Measurements from ENCODE around the gene FDX2. TPM values are rescaled to one million over a fixed set of nuclear protein-coding genes. Genes with fewer than 3 reads are reported as not detected.

FDX2 gene
- total and polyA plus RNA-seq, 4 donors: 5.8 to 18.7 (median 10.0) TPM

GRCh38 chr19:10295305-10295846 lies 20.4 kb downstream of the FDX2 start:
- H3K4me1 ChIP-seq (ENCODE audit: control insufficient read depth in 4 of 4, insufficient read depth in 4 of 4, low read length in 3 of 4): peaks cover 18 to 30% (median 23%) of the 10 kb centered on the region in 4 donors
- H3K27ac ChIP-seq (ENCODE audit: low read depth in 1 of 2, low read length in 2 of 2): no peak overlapping the region
- no peak overlapping the region for H3K9ac ChIP-seq (ENCODE audit: low read depth in 1 of 2, low read length in 2 of 2)
- WGBS: 2% methylated on average over 48 of the region's 48 CpGs
- peak overlapping the region in 1 of 3 donors; percentile 26 for H3K4me3 ChIP-seq (ENCODE audit: low read depth in 1 of 3, low read length in 3 of 3)
- peaks cover 2 to 13% (median 7%) of the 10 kb centered on the region in 4 donors for H3K27me3 ChIP-seq (ENCODE audit: control insufficient read depth in 4 of 4, insufficient read depth in 4 of 4, low read length in 3 of 4)
- H3K9me3 ChIP-seq (ENCODE audit: control insufficient read depth in 4 of 4, low read length in 3 of 4): no peaks in the 10 kb centered on the region
- DNase-seq (ENCODE audit: low spot score): no peak
- H3K36me3 ChIP-seq (ENCODE audit: control insufficient read depth in 4 of 4, insufficient read depth in 3 of 4, low read depth in 1 of 4, low read length in 3 of 4): no peaks in the 10 kb centered on the region
- TF ChIP-seq JUND (IDR thresholded peaks at IDR 0.05) (no peak), REST (IDR thresholded peaks at IDR 0.05) (no peak)

DNA sequence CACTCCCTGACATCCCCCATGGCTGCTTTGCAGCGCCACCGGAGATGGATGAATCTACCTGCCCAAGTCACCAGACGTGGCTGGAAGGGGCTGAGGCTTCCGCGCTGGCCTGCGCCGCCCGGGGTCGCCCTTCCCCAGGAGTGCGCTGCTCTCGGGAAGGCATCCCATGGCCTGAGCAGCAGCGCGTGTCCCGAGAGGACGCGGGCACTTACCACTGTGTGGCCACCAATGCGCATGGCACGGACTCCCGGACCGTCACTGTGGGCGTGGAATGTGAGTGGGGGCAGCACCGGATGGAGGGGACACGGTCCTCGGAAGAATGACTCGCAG lies 21.5 kb downstream of the FDX2 start:
- Histone ChIP-seq H3K9me3 (ENCODE audit: control insufficient read depth in 4 of 4, low read length in 3 of 4) (no peaks in the 10 kb centered on the region), H3K9ac (ENCODE audit: low read depth in 1 of 2, low read length in 2 of 2) (no peak overlapping the region), H3K4me3 (ENCODE audit: low read depth in 1 of 3, low read length in 3 of 3) (no peak overlapping the region), H3K36me3 (ENCODE audit: control insufficient read depth in 4 of 4, insufficient read depth in 3 of 4, low read depth in 1 of 4, low read length in 3 of 4) (no peaks in the 10 kb centered on the region), H3K27ac (ENCODE audit: low read depth in 1 of 2, low read length in 2 of 2) (no peak overlapping the region), H3K4me1 (ENCODE audit: control insufficient read depth in 4 of 4, insufficient read depth in 4 of 4, low read length in 3 of 4) (peaks cover 18 to 35% (median 30%) of the 10 kb centered on the region in 4 donors), H3K27me3 (ENCODE audit: control insufficient read depth in 4 of 4, insufficient read depth in 4 of 4, low read length in 3 of 4) (peaks cover 2 to 15% (median 7%) of the 10 kb centered on the region in 4 donors)
- no peak for DNase-seq (ENCODE audit: low spot score)
- 9% methylated on average over 25 of the region's 25 CpGs for WGBS
- TF ChIP-seq EGR1 (IDR thresholded peaks at IDR 0.05; ENCODE audit: low read depth in 2 of 2) (no peak), NR2F2 (IDR thresholded peaks at IDR 0.05) (no peak)
- TF ChIP-seq, protein P1, sequence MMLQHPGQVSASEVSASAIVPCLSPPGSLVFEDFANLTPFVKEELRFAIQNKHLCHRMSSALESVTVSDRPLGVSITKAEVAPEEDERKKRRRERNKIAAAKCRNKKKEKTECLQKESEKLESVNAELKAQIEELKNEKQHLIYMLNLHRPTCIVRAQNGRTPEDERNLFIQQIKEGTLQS (IDR thresholded peaks at IDR 0.05): no peak
- TF ChIP-seq, protein P2, sequence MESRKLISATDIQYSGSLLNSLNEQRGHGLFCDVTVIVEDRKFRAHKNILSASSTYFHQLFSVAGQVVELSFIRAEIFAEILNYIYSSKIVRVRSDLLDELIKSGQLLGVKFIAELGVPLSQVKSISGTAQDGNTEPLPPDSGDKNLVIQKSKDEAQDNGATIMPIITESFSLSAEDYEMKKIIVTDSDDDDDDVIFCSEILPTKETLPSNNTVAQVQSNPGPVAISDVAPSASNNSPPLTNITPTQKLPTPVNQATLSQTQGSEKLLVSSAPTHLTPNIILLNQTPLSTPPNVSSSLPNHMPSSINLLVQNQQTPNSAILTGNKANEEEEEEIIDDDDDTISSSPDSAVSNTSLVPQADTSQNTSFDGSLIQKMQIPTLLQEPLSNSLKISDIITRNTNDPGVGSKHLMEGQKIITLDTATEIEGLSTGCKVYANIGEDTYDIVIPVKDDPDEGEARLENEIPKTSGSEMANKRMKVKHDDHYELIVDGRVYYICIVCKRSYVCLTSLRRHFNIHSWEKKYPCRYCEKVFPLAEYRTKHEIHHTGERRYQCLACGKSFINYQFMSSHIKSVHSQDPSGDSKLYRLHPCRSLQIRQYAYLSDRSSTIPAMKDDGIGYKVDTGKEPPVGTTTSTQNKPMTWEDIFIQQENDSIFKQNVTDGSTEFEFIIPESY (IDR thresholded peaks at IDR 0.05): no peak

DNA sequence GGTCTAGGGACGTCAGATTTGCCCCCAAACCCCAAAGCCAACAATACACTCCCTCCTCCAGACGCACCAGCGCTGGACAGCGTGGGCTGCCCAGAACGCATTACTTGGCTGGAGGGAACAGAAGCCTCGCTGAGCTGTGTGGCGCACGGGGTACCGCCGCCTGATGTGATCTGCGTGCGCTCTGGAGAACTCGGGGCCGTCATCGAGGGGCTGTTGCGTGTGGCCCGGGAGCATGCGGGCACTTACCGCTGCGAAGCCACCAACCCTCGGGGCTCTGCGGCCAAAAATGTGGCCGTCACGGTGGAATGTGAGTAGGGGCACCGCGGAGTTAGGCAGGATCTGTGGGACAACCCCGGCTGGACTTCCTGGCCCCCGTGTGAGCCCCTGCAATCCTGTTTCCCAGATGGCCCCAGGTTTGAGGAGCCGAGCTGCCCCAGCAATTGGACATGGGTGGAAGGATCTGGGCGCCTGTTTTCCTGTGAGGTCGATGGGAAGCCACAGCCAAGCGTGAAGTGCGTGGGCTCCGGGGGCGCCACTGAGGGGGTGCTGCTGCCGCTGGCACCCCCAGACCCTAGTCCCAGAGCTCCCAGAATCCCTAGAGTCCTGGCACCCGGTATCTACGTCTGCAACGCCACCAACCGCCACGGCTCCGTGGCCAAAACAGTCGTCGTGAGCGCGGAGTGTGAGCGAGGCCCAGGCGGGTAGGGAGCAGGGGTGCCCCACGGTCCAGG lies 22.0 kb downstream of the FDX2 start:
- H3K9me3 ChIP-seq (ENCODE audit: control insufficient read depth in 4 of 4, low read length in 3 of 4): no peaks in the 10 kb centered on the region
- no peak for DNase-seq (ENCODE audit: low spot score)
- H3K27me3 ChIP-seq (ENCODE audit: control insufficient read depth in 4 of 4, insufficient read depth in 4 of 4, low read length in 3 of 4): peaks cover 2 to 16% (median 7%) of the 10 kb centered on the region in 4 donors
- H3K4me3 ChIP-seq (ENCODE audit: low read depth in 1 of 3, low read length in 3 of 3): no peak overlapping the region
- H3K36me3 ChIP-seq (ENCODE audit: control insufficient read depth in 4 of 4, insufficient read depth in 3 of 4, low read depth in 1 of 4, low read length in 3 of 4): no peaks in the 10 kb centered on the region
- H3K4me1 ChIP-seq (ENCODE audit: control insufficient read depth in 4 of 4, insufficient read depth in 4 of 4, low read length in 3 of 4): peaks cover 21 to 40% (median 35%) of the 10 kb centered on the region in 4 donors
- 20% methylated on average over 49 of the region's 49 CpGs for WGBS
- H3K27ac ChIP-seq (ENCODE audit: low read depth in 1 of 2, low read length in 2 of 2): no peak overlapping the region
- H3K9ac ChIP-seq (ENCODE audit: low read depth in 1 of 2, low read length in 2 of 2): no peak overlapping the region
- TF ChIP-seq NR2F2 (IDR thresholded peaks at IDR 0.05): no peak
- TF ChIP-seq HNF4A (conservative IDR thresholded peaks at IDR 0.05): no peak
- no peak for TF ChIP-seq SP1 (IDR thresholded peaks at IDR 0.05)
- no peak for TF ChIP-seq HNF4G (IDR thresholded peaks at IDR 0.05)
- TF ChIP-seq, protein P1 (IDR thresholded peaks at IDR 0.05): no peak
- TF ChIP-seq FOXA2 (IDR thresholded peaks at IDR 0.05): no peak
- no peak for TF ChIP-seq YY1 (IDR thresholded peaks at IDR 0.05)
- TF ChIP-seq GABPA (IDR thresholded peaks at IDR 0.05 in 1 of 2, conservative IDR thresholded peaks at IDR 0.05 in 1 of 2): no peak
- no peak for TF ChIP-seq EGR1 (IDR thresholded peaks at IDR 0.05; ENCODE audit: low read depth in 2 of 2)
- no peak for TF ChIP-seq TAF1 (conservative IDR thresholded peaks at IDR 0.05)
- no peak for TF ChIP-seq FOXA1 (IDR thresholded peaks at IDR 0.05)
- TF ChIP-seq RXRA (IDR thresholded peaks at IDR 0.05): no peak
- TF ChIP-seq RAD21 (IDR thresholded peaks at IDR 0.05): no peak
- TF ChIP-seq REST (IDR thresholded peaks at IDR 0.05): no peak
